GM20431 (cell line): ENCODE data around the gene TPRKB.
"Not testable (repeated sequence)": the region's sequence is repeated elsewhere in the genome, so short reads cannot be mapped to it uniquely, and the experiment has no call there.

ENCODE experiments used
- in situ Hi-C: fragments of 300-500 bp; cut with MseI, MboI; formaldehyde crosslinking; loops from one replicate; pipeline ENCODE4 v1.15.0; 2020; ENCODE audit warnings: low sequenced_read_pairs; ENCODE audit not compliant: unreplicated experiment

TPRKB gene

DNA sequence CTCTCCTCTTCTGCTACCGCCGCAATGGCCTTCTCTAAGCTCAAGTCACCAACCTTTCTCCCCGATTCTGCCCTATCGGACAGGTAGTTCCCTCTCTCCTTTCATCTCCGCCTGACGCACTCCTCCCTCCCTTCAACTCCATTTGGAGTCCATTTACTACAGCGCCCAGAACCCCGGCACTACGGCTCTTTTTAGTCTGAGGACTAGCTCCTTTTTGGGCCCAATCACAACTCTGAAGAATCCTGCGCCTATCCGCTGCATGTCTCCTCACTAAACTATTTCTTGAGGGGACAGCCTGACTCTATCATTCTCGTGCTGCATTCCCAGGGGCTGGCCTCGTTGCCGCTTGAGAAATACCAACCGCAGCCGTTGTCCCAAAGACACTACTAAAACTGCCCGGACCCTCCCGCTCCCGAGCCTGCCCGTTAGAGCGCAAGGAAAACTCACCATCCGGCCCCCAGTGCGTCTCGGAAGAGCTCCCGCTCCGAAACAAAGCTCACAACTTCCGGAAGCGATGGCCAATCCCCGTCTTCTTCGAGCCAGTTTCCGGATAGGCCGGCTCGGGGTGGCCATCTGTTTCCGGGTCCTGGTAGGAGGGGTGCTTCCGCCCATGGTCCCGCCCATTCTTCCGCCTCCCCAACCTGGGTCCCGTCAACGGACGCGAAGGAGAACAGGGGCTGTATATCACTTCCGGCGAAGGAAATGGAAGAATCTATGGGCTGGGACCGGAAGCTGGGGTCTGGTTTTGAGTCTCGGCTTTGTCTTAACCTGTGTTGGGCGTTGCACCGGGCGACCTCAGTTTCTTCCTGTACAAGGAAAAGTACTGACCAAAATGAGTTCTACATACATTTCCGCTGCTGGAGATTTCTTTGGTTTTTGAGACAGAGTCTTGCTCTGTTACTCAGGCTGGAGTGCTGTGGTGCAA is at the start of gene TPRKB:
Gene TPRKB (minus strand): TSS at position 491 of the 925 bp plus-strand sequence. CDS start 2,776 bp downstream, outside the sequence.
- in situ Hi-C loops: no loop called here

DNA sequence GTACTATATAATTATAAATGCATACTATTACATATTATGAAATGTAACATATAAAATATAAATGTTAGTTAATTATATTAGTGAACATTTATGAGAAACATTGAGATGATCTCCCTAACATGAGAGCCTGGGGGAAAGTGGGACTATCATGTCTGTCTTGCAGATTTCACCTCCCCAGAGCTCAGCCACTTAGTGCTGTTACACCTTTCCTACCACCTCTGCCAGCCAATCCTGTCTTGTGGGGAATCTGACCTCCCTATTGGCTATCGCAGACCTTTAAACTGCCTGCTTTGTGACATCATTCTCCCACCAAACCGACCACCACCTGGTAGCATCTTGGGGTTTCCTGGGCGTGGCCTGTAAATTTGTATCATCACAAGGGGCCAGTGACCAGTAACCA is 46.7 kb upstream of the TPRKB start, which contains the start of gene C2orf78:
Gene C2orf78 (plus strand): TSS at position 301 of the 400 bp plus-strand sequence. CDS start 127 bp downstream, outside the sequence.
- in situ Hi-C loops: not testable (repeated sequence)

DNA sequence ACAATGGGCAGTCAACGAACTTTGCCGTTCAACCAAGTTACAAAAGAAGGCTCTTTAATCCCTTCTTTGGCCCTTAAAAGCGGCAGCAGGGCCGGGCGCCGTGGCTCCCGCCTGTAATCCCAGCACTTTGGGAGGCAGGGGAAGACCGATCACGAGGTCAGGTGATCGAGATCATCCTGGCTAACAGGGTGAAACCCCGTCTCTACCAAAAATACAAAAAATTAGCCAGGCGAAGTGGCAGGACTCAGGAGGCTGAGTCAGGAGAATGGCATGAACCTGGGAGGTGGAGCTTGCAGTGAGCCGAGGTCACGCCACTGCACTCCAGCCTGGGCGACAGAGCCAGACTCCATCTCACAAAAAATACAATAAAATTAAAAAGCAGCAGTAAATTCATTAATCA is 46.3 kb upstream of the TPRKB start:
- in situ Hi-C loops: not testable (repeated sequence)

DNA sequence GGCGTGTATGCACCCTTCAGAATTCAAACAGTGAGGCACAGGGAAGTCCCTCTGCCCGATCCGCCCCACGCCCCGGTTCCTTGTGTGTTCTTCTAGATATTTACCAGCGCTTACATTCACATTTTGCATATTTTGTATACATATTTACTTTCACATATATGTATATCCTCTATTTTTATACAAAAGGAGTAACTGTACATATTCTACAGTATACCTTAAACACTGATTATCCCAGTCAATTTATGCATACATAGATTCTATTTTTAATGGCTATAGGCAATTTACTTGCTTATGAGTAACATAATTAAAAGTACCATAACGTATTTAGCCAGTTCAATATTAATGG is 43.1 kb upstream of the TPRKB start:
- in situ Hi-C loops: no loop called here

DNA sequence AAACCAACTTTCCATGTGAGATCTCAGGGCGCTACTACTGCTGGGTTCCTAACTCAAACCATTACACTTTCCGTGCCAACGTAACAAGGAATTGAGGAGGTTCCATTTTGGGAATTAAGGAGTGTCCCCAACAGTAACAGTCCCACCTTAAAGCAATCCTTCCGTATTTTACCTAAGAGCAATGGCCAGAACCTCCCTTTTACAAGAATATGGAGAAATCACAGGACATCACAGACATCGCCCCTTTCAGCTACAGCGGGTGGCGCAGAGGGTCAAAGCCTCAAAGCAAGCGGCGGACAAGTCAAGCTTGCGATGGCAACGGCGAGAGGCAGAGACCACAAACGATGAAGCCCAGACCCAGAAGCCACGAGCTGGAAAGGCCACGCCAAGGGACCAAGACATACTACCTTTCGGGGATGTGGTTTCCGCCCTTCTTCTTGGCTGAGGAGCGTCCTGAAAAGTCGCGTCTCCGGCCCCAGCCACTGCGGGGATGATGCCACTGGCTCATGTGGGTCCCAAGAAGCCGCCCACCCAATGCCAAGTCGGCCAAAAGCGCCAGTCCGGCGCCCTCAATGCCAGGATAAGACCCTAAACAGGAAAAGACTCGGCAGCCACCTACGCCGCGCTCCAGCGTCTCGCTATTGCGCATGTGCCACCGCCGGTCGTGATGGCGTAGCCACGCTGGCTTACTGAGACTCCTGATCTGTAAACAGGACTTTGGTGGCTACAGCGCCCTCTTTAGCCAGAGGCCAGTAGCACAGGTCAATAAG is 42.5 kb upstream of the TPRKB start, which contains the start of gene DUSP11:
Gene DUSP11 (minus strand): TSS at position 637 of the 770 bp plus-strand sequence. CDS start 129 bp downstream, at position 508.
- in situ Hi-C loops: no loop called here

DNA sequence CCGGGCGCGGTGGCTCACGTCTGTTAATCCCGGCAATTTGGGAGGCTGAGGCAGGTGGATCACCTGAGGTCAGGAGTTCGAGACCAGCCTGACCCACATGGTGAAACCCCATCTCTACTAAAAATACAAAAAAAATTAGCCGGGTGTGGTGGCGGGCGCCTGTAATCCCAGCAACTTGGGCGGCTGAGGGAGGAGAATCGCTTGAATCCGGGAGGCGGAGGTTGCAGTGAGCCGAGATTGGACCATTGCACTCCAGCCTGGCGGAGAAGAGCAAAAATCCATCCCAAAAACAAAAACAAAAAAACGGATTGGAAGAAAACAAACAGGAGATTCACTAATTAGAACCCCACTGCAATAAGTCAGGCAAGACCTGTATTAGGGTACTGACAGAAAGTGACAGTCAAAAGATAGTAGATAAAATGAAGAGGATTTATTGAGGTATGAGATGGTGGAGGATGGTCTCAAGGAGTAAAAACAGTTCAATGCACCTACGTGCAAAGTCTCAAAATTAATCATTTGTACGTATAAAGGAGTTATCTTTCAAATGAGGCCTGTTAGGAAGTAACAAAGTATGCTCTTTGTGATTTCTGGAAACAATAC is 41.8 kb upstream of the TPRKB start:
- in situ Hi-C loops: not testable (repeated sequence)

DNA sequence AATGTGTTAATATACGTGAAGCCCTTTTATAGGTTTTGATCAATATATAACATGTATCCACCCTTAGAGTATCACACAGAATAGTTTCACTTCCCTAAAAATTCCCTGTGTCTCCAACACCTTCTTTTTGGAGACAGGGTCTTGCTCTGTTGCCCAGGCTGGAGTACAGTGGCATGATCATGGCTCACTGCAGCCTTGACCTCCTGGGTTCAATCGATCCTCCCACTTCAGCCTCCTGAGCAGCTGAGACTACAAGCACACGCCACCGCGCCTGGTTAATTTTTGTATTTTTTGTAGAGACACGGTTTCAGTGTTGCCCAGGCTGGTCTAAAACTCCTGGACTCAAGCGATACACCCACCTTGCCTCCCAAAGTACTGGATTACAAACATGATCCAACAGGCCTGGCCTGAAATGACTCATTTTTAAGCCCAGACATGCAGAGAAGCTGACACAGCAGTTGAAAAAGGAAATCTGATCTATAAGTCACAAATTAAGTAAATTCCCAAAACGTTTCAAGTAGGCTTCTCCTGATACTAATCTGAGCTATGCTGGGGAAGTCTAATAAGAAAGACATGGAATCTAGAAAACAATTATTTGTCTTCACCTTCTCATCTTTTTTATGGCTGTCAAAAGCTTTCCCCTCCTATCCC is 39.8 kb upstream of the TPRKB start:
- in situ Hi-C loops: no loop called here

DNA sequence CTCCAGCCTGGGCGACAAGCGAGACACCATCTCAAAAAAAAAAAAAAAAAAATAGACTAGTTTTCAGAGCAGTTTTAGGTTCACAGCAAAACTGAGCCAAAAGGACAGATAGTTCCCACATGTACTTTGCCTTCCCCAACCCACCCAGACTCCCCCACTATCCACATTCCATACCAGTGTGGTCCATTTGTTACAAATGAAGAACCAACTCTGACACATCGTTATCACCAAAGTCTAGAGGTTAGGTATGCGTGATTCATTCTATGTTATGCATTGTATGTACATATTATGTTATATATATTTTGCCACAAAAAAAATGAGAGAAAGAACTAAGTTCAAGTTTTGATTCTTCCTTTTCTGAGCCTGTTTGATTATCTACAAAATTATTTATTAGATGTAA is 39.2 kb upstream of the TPRKB start:
- in situ Hi-C loops: no loop called here

DNA sequence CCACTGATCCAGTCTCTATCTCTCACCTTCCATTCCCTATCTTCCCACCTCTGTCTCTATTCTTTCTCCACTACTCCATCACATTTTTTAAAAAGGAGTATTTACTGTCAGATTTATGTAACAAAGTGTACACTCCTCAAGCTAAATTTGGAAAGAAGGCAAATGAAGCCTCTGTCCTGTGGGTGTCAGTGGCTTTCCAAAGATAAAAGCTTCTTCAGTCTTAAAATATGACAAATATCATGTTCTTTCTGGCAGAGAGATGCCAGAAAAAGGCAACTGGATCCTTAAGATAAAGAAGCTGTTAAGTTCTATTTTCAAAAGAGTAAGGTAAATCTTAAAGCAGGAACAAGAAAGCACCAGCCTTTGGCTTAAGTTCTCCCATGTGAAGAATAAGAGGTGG is 35.7 kb upstream of the TPRKB start:
- in situ Hi-C loops: no loop called here

DNA sequence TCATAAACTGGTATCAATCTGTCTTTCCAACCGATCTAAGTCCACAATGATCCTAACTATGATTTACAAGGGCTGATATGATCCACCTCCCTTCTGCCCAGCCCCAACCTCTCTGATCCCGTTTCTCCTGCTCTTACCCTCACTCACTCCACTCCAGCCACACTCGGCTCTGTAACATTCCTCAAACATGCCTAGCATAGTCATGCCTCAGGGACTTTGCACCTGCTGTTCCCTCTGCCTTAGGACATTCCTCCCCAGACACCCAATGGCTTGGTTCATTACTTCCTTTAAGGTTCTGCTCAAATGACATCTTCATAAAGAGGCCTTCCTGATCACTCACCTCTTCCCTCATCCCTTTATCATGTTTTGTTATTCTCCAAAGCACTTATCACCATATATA is 33.6 kb upstream of the TPRKB start:
- in situ Hi-C loops: no loop called here

DNA sequence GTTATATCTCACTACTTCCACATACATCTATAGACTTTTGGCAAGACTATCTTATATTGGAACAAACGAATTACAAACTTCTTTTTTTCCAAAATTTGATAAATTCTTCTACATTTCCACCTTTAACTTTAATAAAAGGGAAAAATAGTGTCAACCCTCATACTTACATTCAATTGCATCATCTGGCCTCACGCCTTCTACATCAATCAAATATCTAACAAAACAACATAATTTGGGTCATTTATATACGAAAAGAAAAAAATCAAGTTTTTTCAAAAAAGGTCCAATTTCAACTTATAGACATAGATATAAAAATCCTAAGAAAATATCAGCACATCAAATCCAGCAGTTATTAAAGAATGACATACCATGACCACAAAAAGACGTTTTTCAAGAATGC is 29.8 kb upstream of the TPRKB start:
- in situ Hi-C loops: no loop called here

DNA sequence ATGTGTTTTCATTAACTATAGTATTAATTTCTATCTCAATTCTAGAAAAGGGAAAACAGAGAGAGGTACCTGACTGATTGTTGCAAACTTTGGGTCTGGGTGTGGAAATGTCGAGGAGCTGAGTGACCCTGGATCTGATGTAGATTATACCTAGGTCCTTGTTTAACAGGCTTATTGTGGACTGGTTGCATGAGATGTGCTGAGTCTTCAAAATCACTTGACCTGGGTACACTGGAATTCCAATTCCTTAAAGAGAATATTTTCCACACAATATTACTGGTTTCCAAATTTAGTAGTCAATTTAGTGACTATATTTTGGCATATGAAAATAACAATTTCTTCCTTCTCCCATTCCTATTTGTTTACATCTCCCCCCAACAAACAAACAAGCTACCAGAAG is 29.2 kb upstream of the TPRKB start:
- in situ Hi-C loops: no loop called here

DNA sequence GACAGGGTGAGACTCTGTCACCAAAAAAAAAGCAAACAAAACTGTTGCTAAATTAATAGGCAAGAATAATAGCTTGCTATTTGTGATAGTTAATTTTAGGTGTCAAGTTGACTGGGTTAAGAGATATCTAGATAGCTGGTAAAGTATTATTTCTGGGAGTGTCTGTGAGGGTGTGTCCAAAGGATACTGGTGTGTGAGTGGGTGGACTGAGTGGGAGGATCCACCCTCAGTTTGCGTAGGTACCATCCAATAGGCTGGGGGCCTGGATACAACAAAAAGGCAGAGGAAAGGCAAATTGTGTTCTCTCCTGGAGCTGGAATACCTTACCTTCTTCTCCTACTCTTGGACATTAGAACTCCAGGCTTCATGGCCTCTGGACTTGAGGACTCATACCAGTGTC is 27.8 kb upstream of the TPRKB start:
- in situ Hi-C loops: no loop called here

DNA sequence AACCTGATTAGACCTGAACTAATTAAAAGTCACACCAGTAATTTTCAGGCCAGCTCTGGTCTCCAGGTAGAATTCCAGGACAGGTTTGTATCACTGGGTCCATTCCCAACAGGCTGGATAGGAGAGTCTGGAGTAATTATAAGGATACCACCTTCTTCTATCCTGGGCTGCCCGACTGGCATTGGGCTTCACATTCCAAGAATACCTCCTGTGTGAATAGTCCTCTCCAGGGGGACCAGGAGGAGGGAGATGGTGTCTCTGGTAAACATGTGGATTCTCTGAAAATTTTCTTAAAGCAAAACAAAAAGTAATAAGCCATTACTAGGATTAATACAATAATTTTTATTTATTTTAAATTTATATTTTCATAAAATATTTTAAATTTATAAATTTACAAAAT is 25.4 kb upstream of the TPRKB start:
- in situ Hi-C loops: no loop called here

DNA sequence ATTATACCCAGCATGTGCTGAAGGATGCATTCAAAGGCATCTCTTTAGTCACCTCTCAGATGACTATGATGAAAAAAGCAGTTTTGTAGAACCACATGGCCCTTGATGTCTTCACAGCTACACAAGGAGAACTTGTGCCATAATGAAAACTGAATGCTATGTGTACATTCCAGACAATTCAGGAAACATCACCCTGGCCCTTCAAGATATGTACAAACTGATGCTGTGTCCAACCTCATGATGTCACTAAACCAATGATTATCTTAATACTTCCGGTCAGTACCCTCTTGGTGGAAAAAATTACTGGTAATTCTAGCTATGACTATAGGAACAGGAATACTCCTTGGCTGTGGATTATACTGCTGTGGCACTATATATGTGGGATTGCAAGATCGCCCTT is 22.8 kb upstream of the TPRKB start:
- in situ Hi-C loops: no loop called here

DNA sequence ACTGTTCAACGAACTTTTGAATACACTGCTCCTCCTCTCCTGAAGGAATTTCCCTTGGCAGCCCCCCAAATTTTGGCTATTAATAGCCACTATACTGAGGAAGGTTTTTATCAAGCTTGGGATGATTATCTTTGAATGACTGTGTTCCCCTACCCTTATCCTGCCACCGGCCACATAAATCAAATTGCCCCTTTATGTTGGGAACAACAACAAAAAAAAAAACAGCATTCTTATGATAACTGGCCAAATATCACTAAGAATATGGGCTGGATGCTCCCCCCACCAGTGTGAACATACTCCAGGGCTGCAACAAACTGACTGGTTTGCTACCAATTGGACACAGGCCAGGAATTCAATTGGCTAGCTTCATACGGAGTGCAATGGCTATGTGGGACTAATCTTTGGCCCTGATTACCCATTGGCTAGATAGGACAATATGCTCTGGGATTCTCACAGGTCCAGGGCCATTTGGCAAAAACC is 22.2 kb upstream of the TPRKB start:
- in situ Hi-C loops: no loop called here

DNA sequence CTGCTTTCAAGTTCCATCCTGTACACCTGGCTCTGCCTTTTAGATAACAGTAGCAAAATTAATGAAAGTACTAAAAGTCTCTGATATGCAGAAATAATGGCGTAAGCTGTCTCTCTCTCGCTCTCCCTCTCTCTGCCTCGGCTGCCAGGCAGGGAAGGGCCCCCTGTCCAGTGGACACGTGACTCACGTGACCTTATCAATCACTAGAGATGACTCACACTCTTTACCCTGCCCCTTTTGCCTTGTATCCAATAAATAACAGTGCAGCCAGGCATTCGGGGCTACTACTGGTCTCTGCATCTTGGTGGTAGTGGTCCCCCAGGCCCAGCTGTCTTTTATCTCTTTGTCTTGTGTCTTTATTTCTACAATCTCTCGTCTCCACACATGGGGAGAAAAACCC is 17.2 kb upstream of the TPRKB start:
- in situ Hi-C loops: not testable (repeated sequence)

DNA sequence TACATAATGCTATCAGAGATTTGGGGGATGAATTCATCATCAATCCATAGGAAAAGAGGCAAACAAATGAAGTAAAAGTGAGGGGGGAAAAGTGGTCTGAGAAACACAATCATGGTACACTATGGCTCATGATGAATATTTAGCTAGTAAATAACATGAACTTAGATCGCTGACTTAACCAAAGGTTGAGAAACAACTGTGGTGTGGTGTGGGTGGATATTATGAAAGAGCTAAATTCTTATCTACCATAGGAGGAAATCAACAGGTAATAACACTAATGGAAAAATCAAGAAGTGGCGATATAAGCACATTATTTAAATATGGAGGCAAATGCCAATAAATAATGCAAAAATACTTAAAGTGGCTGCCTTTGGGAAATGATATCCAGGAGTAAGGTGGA is 12.2 kb upstream of the TPRKB start:
- in situ Hi-C loops: no loop called here

DNA sequence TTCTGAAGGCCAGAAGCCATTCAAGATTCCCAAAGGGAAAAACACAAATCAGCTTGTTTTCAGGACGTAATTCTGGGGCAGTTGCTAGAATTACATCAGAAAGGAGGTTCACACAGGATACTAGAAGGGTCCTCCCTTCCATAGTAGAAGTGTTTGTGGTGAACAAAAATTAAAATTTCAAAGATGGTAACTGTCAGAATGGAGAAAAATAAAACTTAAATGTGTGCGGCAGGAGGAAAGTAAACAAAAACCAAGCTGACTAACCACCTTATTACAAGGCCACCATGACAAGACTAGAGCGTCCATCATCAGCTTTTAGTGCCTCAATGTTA is 9.7 kb upstream of the TPRKB start:
- in situ Hi-C loops: no loop called here
